Tongue (tissue), 2 donors: Measurements from ENCODE around the gene ENTR1. TPM values are rescaled to one million over a fixed set of nuclear protein-coding genes. Genes with fewer than 3 reads are reported as not detected.

Experiments
- DNase-seq: peaks from one replicate; pipeline ENCODE4 v3.0.0-alpha.2; 2015
- total RNA-seq: library from RNA; depleted of rRNA; stranded (reverse); fragments of >200 nt; gene quantifications from one replicate; pipeline ENCODE4 v1.2.3, GENCODE V29; 2014

Gene ENTR1
- total RNA-seq, 1 donor from 2014 or later, result 22.6 TPM

DNA sequence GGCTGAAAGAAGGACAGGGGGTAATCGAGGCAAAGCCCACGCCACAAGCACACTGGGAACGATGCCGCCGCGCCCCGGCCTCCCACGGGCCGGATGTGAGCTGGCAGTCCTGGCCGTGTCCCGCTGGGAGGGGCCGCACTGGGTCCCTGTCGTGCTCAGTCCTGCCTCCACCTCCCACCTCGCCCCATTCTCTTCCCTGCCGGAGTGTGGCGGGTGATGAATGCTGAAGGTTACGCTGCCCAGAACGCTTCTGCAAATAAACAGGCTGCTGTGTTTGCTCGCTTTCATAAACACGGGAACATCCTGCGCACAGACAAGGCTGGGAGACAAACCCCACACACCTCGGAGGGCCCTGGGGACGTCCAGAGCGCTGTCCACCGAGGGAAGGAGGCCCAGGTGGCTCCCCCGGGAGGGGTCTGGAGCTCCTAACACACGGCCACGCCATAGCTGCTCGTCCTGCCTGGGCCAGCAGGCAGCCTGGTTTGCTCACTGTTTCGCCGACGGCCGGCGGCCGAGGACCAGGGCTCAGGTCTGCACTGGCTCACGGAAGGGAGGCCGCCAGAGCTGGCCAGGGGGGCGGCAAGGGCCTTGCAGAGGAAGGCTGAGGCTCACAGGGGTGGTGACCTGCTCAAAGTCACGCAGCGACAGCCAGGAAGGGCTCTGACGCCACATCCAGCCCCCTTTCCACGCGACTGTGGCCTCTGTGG lies 49.2 kb downstream of the ENTR1 start:
- DNase-seq, result no peak

- no peak for DNase-seq
These were observed 50.4 kb downstream of the ENTR1 start for GRCh38 chr9:136359774-136360718.

DNA sequence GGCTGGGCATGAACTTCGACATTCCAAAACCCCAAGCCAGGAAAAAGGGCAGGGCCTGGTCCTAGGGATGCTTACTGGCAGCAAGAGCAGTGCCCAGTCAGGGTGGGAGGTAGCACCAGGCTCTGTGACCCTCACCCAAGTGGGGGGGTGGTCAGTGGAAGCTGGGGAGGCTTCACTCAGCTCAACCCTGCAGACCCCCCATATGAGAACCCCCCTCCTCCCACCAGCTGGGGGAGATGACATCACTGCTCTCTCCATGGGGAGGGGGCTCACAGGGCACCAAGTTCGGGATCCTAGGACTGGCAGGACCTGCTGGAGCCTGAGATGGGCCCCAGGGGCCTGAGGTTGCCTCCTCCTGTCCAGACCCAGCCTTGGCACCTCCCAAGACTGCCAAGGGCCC lies 51.5 kb downstream of the ENTR1 start:
- DNase-seq, result no peak

- no peak for DNase-seq
These were observed 52.4 kb downstream of the ENTR1 start for GRCh38 chr9:136358016-136358415.

- no peak for DNase-seq
These were observed 53.1 kb downstream of the ENTR1 start for GRCh38 chr9:136357202-136357725.

- DNase-seq, result no peak
These were observed 54.5 kb downstream of the ENTR1 start for GRCh38 chr9:136355616-136356557.

GRCh38 chr9:136354592-136355085 lies 55.8 kb downstream of the ENTR1 start:
- peak; percentile 50 for DNase-seq

DNA sequence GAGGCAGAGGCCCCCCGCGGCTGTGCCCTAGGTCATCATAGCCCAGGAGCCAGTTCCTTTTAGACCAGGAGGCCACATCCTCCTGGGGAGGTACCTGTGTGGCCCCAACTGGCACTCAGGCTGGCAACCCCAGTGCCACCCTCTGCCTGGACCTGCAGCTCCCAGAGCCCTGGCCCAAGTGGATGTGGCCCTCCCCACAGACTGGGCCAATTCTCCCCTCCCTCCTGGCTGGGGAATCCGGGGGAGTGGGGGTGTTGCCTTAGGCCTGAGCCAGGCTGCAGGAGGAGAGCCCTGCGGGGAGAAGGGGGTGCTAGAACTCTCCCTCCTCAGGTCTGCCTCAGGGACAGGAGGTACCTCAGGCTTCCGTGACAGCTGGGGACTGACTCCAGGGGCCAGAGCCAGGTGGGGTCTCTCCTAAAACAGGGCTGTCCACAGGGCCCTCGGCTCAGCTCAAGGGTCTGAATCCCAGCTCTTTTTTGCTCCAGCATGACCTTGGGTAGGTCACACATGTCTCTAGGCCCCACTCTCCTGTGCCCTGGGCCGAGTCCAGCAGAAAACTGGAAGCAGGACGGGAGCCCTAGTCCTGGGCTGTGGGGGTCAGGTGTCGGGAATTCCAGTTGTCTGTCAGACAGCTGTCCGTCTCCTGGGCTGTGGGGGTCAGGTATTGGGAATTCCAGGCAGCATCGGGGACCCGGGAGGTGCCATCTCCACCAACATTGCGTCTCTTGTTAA lies 56.5 kb downstream of the ENTR1 start:
- no peak for DNase-seq

DNA sequence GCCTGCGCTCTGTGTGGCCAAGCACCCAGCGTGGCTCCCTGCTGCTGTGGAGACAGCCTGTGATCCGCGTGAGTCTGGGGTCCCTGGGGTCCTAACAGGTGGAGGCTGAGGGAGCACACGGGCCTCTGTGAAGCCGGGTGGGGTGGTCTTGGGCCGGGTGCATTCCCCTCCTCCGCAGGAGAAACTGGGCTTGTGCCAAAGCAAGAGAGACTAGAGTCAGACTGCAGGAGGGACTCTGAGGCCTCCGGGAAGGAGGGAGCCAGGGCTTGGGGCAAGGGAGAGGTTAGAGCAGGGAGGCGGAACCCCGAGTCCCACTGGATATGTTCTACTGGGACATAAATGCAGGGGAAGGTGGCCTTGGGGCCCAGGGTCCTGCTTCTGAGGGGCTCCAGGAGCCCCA lies 57.3 kb downstream of the ENTR1 start:
- DNase-seq, result no peak

DNA sequence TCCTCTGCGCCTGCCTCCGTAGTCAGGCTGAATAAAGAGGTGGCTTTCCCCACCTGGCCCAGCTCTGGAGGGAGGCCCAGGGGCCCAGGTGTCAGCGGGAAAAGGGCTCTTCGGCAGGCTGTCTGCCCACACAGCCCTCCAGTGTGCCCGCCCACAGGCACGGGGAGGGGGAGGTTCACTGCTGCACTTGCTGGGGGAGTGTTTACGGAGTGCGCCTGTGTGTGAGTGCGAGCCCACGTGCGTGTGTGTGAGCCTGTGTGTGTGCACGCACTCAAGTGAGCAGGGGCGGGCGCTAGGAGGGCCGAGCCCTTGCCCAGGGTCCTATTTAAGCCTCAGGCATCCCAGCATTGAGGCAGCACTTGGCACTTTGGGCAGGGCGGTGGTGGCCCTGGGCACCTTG lies 57.7 kb downstream of the ENTR1 start:
- DNase-seq, result no peak

Other genes with a start within 250 kb of the ENTR1 start
- not detected for gene LHX3, start 205.5 kb downstream of the ENTR1 start, total RNA-seq
- 9.0 TPM for gene QSOX2, start 164.8 kb downstream of the ENTR1 start, total RNA-seq
- gene CCDC187, start 106.5 kb downstream of the ENTR1 start, total RNA-seq, result 0.51 TPM
- gene GPSM1, start 83.1 kb downstream of the ENTR1 start, total RNA-seq, result 27.0 TPM
- gene DNLZ, start 46.9 kb downstream of the ENTR1 start, total RNA-seq, result 9.2 TPM
- 4.3 TPM for gene CARD9, start 36.9 kb downstream of the ENTR1 start, total RNA-seq
- 11.5 TPM for gene SNAPC4, start 10.4 kb downstream of the ENTR1 start, total RNA-seq
- gene PMPCA, start within 50 bp of the ENTR1 start, total RNA-seq, result 57.1 TPM
- 8.4 TPM for gene INPP5E, start 29.2 kb upstream of the ENTR1 start, total RNA-seq
- gene SEC16A, start 72.4 kb upstream of the ENTR1 start, total RNA-seq, result 29.4 TPM
- 45.4 TPM for gene NOTCH1, start 135.4 kb upstream of the ENTR1 start, total RNA-seq